Measurements from ENCODE around the gene CNTN4.

CNTN4 gene

GRCh38 chr3:2510591-2511145 lies 412.0 kb downstream of the CNTN4 start:
- Histone ChIP-seq H3K4me3 (ENCODE audit: insufficient read length, low read depth) (no peak overlapping the region), H3K4me1 (ENCODE audit: insufficient read depth, insufficient read length) (no peaks in the 10 kb centered on the region), H3K36me3 (ENCODE audit: insufficient read depth, insufficient read length, low read length) (no peaks in the 10 kb centered on the region), H3K9ac (ENCODE audit: insufficient read length, low read depth) (no peak overlapping the region), H3K9me3 (ENCODE audit: insufficient read depth, low read length) (no peaks in the 10 kb centered on the region), H3K27me3 (ENCODE audit: insufficient read depth, insufficient read length) (no peaks in the 10 kb centered on the region)
- TF ChIP-seq ZNF274 (IDR thresholded peaks at IDR 0.05; ENCODE audit: low read depth, low read length) (no peak), SUZ12 (IDR thresholded peaks at IDR 0.05; ENCODE audit: extremely low read depth, insufficient read depth, insufficient read length) (no peak), YY1 (IDR thresholded peaks at IDR 0.05; ENCODE audit: insufficient read depth, insufficient read length) (no peak)
- DNase-seq (ENCODE audit: low read depth, low spot score), result no peak

GRCh38 chr3:2511356-2511755 lies 412.7 kb downstream of the CNTN4 start:
- no peak for DNase-seq (ENCODE audit: low read depth, low spot score)
- Histone ChIP-seq H3K4me1 (ENCODE audit: insufficient read depth, insufficient read length) (no peaks in the 10 kb centered on the region), H3K27me3 (ENCODE audit: insufficient read depth, insufficient read length) (no peaks in the 10 kb centered on the region), H3K4me3 (ENCODE audit: insufficient read length, low read depth) (no peak overlapping the region), H3K36me3 (ENCODE audit: insufficient read depth, insufficient read length, low read length) (no peaks in the 10 kb centered on the region), H3K9me3 (ENCODE audit: insufficient read depth, low read length) (no peaks in the 10 kb centered on the region), H3K9ac (ENCODE audit: insufficient read length, low read depth) (no peak overlapping the region)
- no peak for TF ChIP-seq ZNF274 (IDR thresholded peaks at IDR 0.05; ENCODE audit: low read depth, low read length)
- TF ChIP-seq YY1 (IDR thresholded peaks at IDR 0.05; ENCODE audit: insufficient read depth, insufficient read length), result no peak
- no peak for TF ChIP-seq SUZ12 (IDR thresholded peaks at IDR 0.05; ENCODE audit: extremely low read depth, insufficient read depth, insufficient read length)

- DNase-seq (ENCODE audit: low read depth, low spot score), result no peak
- Histone ChIP-seq H3K4me3 (ENCODE audit: insufficient read length, low read depth) (no peak overlapping the region), H3K36me3 (ENCODE audit: insufficient read depth, insufficient read length, low read length) (no peaks in the 10 kb centered on the region), H3K9me3 (ENCODE audit: insufficient read depth, low read length) (no peaks in the 10 kb centered on the region), H3K9ac (ENCODE audit: insufficient read length, low read depth) (no peak overlapping the region), H3K4me1 (ENCODE audit: insufficient read depth, insufficient read length) (no peaks in the 10 kb centered on the region), H3K27me3 (ENCODE audit: insufficient read depth, insufficient read length) (no peaks in the 10 kb centered on the region)
- no peak for TF ChIP-seq YY1 (IDR thresholded peaks at IDR 0.05; ENCODE audit: insufficient read depth, insufficient read length)
- no peak for TF ChIP-seq ZNF274 (IDR thresholded peaks at IDR 0.05; ENCODE audit: low read depth, low read length)
- TF ChIP-seq SUZ12 (IDR thresholded peaks at IDR 0.05; ENCODE audit: extremely low read depth, insufficient read depth, insufficient read length), result no peak
These were observed 414.2 kb downstream of the CNTN4 start for GRCh38 chr3:2512881-2513280.

- no peak overlapping the region for H3K4me3 ChIP-seq (ENCODE audit: insufficient read length, low read depth)
- H3K36me3 ChIP-seq (ENCODE audit: insufficient read depth, insufficient read length, low read length), result no peaks in the 10 kb centered on the region
- TF ChIP-seq SUZ12 (IDR thresholded peaks at IDR 0.05; ENCODE audit: extremely low read depth, insufficient read depth, insufficient read length) (no peak), YY1 (IDR thresholded peaks at IDR 0.05; ENCODE audit: insufficient read depth, insufficient read length) (no peak), ZNF274 (IDR thresholded peaks at IDR 0.05; ENCODE audit: low read depth, low read length) (no peak)
- no peak overlapping the region for H3K9ac ChIP-seq (ENCODE audit: insufficient read length, low read depth)
- H3K27me3 ChIP-seq (ENCODE audit: insufficient read depth, insufficient read length), result no peaks in the 10 kb centered on the region
- H3K9me3 ChIP-seq (ENCODE audit: insufficient read depth, low read length), result no peaks in the 10 kb centered on the region; the same call in 1 of the 2 replicates
- H3K4me1 ChIP-seq (ENCODE audit: insufficient read depth, insufficient read length), result no peaks in the 10 kb centered on the region
- DNase-seq (ENCODE audit: low read depth, low spot score), result no peak
These were observed 415.3 kb downstream of the CNTN4 start for GRCh38 chr3:2513986-2514385.

GRCh38 chr3:2516762-2517441 lies 418.2 kb downstream of the CNTN4 start:
- DNase-seq (ENCODE audit: low read depth, low spot score), result no peak
- H3K9ac ChIP-seq (ENCODE audit: insufficient read length, low read depth), result no peak overlapping the region
- TF ChIP-seq YY1 (IDR thresholded peaks at IDR 0.05; ENCODE audit: insufficient read depth, insufficient read length), result no peak
- no peak for TF ChIP-seq ZNF274 (IDR thresholded peaks at IDR 0.05; ENCODE audit: low read depth, low read length)
- no peak for TF ChIP-seq SUZ12 (IDR thresholded peaks at IDR 0.05; ENCODE audit: extremely low read depth, insufficient read depth, insufficient read length)
- no peaks in the 10 kb centered on the region for H3K36me3 ChIP-seq (ENCODE audit: insufficient read depth, insufficient read length, low read length)
- no peaks in the 10 kb centered on the region for H3K4me1 ChIP-seq (ENCODE audit: insufficient read depth, insufficient read length)
- H3K4me3 ChIP-seq (ENCODE audit: insufficient read length, low read depth), result no peak overlapping the region
- H3K9me3 ChIP-seq (ENCODE audit: insufficient read depth, low read length), result no peaks in the 10 kb centered on the region; the same call in 1 of the 2 replicates
- no peaks in the 10 kb centered on the region for H3K27me3 ChIP-seq (ENCODE audit: insufficient read depth, insufficient read length)

GRCh38 chr3:2517500-2518172 lies 419.0 kb downstream of the CNTN4 start:
- H3K4me3 ChIP-seq (ENCODE audit: insufficient read length, low read depth), result no peak overlapping the region
- no peak for DNase-seq (ENCODE audit: low read depth, low spot score)
- TF ChIP-seq SUZ12 (IDR thresholded peaks at IDR 0.05; ENCODE audit: extremely low read depth, insufficient read depth, insufficient read length), result no peak
- TF ChIP-seq YY1 (IDR thresholded peaks at IDR 0.05; ENCODE audit: insufficient read depth, insufficient read length), result no peak
- no peak for TF ChIP-seq ZNF274 (IDR thresholded peaks at IDR 0.05; ENCODE audit: low read depth, low read length)

GRCh38 chr3:2523281-2523836 lies 424.7 kb downstream of the CNTN4 start:
- H3K4me3 ChIP-seq (ENCODE audit: insufficient read length, low read depth), result no peak overlapping the region
- no peaks in the 10 kb centered on the region for H3K4me1 ChIP-seq (ENCODE audit: insufficient read depth, insufficient read length)
- H3K9ac ChIP-seq (ENCODE audit: insufficient read length, low read depth), result no peak overlapping the region
- no peak for TF ChIP-seq SUZ12 (IDR thresholded peaks at IDR 0.05; ENCODE audit: extremely low read depth, insufficient read depth, insufficient read length)
- TF ChIP-seq YY1 (IDR thresholded peaks at IDR 0.05; ENCODE audit: insufficient read depth, insufficient read length), result no peak
- DNase-seq (ENCODE audit: low read depth, low spot score), result no peak
- no peaks in the 10 kb centered on the region for H3K36me3 ChIP-seq (ENCODE audit: insufficient read depth, insufficient read length, low read length)
- no peaks in the 10 kb centered on the region for H3K27me3 ChIP-seq (ENCODE audit: insufficient read depth, insufficient read length)
- no peaks in the 10 kb centered on the region; the same call in 1 of the 2 replicates for H3K9me3 ChIP-seq (ENCODE audit: insufficient read depth, low read length)

More at GRCh38 chr3:2517500-2518172, 419.0 kb downstream of the CNTN4 start:
- H3K9ac ChIP-seq (ENCODE audit: insufficient read length, low read depth), result no peak overlapping the region
- H3K9me3 ChIP-seq (ENCODE audit: insufficient read depth, low read length), result no peaks in the 10 kb centered on the region; the same call in 1 of the 2 replicates
- H3K36me3 ChIP-seq (ENCODE audit: insufficient read depth, insufficient read length, low read length), result no peaks in the 10 kb centered on the region
- no peaks in the 10 kb centered on the region for H3K4me1 ChIP-seq (ENCODE audit: insufficient read depth, insufficient read length)
- no peaks in the 10 kb centered on the region for H3K27me3 ChIP-seq (ENCODE audit: insufficient read depth, insufficient read length)
